ENCODE results near the gene NBEA. TPM values are rescaled to one million over a fixed set of nuclear protein-coding genes. Genes with fewer than 3 reads are reported as not detected.

The NBEA gene
- total RNA-seq, 1 experiment from 2014 or later, result 4.1 TPM

DNA sequence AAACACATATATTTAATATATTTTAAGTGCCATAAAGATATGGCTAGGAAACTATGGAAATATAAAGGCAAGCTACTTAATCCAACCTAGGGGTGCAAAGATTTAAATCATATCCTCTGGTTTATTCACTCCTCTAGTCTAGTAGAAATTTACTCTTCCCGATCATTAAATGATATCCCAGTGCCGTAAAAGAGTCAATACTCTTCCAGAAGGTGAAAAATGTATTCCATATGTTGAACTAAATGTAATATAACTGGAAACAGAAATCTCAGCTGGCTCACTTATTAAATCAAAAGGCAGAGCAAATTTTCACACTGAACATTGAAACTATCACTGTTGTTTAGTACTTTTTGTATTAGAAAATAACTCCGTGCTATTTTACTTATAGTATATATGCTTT lies 523.3 kb downstream of the NBEA start (continued):
- TF ChIP-seq SIN3A (IDR thresholded peaks at IDR 0.05; ENCODE audit: low read depth) (no peak), POLR2AphosphoS5 (IDR thresholded peaks at IDR 0.05; ENCODE audit: low read depth, low read length) (no peak), TCF7L2 (IDR thresholded peaks at IDR 0.05; ENCODE audit: borderline replicate concordance, extremely low read depth, insufficient read depth, insufficient read length) (no peak), SRF (IDR thresholded peaks at IDR 0.05; ENCODE audit: low read depth) (no peak), YY1 (IDR thresholded peaks at IDR 0.05; ENCODE audit: extremely low read depth, insufficient replicate concordance, low read depth, low read length) (no peak), EZH2 (IDR thresholded peaks at IDR 0.05) (no peak)
- TF ChIP-seq, protein P1, sequence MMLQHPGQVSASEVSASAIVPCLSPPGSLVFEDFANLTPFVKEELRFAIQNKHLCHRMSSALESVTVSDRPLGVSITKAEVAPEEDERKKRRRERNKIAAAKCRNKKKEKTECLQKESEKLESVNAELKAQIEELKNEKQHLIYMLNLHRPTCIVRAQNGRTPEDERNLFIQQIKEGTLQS (IDR thresholded peaks at IDR 0.05), result no peak

DNA sequence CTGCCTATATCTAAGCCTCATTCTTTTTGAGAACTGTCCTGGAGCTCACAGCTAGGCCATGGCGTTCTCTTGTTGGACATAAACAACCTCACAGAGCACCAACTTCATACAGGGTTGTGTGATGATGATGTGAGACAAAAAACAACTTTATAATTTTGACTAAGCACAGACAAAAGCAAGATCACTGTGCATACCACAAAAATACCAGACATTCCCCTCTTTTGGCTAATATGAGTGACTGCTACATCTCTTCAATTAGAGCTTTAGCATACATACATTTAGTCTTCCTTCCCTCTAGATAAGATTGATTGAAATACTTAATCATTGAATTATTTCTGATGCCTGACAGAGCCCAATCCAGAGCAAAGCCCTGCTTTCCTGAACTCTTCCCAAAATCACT lies 526.1 kb downstream of the NBEA start:
- Histone ChIP-seq H3K9ac (ENCODE audit: low read length) (no peak overlapping the region), H3K27me3 (ENCODE audit: insufficient read depth, low read length) (no peaks in the 10 kb centered on the region), H3K4me1 (ENCODE audit: control insufficient read depth in 1 of 2, insufficient read depth in 2 of 2, low read length in 2 of 2) (no peaks in the 10 kb centered on the region), H3K9me3 (ENCODE audit: control insufficient read depth in 1 of 2, insufficient read depth in 1 of 2, low read depth in 1 of 2, low read length in 2 of 2) (no peaks in the 10 kb centered on the region), H3K36me3 (ENCODE audit: control insufficient read depth in 1 of 2, insufficient read depth in 2 of 2, low read length in 2 of 2) (no peaks in the 10 kb centered on the region), H4K20me1 (ENCODE audit: insufficient read depth) (no peaks in the 10 kb centered on the region), H3K4me2 (ENCODE audit: low read length) (no peak overlapping the region), H3K27ac (ENCODE audit: low read depth, low read length) (no peak overlapping the region), H3K9me2 (ENCODE audit: insufficient read depth) (no peaks in the 10 kb centered on the region), H3K4me3 (replicated peaks in 1 of 2; ENCODE audit: low read depth in 1 of 2, low read length in 2 of 2) (no peak overlapping the region), H2AFZ (ENCODE audit: low read depth, low read length, poor library complexity, severe bottlenecking) (no peak overlapping the region), H3K79me2 (ENCODE audit: insufficient read depth, low read length) (no peaks in the 10 kb centered on the region)
- TF ChIP-seq, protein P1 (IDR thresholded peaks at IDR 0.05), result no peak
- TF ChIP-seq SRF (IDR thresholded peaks at IDR 0.05; ENCODE audit: low read depth) (no peak), POLR2AphosphoS5 (IDR thresholded peaks at IDR 0.05; ENCODE audit: low read depth, low read length) (no peak), EGR1 (IDR thresholded peaks at IDR 0.05; ENCODE audit: low read depth) (no peak), POLR2A (IDR thresholded peaks at IDR 0.05; ENCODE audit: borderline replicate concordance, extremely low read depth, insufficient read depth, insufficient read length) (no peak), JUND (IDR thresholded peaks at IDR 0.05) (no peak), ELF1 (IDR thresholded peaks at IDR 0.05; ENCODE audit: borderline replicate concordance, low read depth) (no peak)
- DNase-seq (ENCODE audit: low read depth, low spot score) (no peak), ATAC-seq (no peak)
- no TSS peak for BruUV-seq (replicated peaks)
- ChIA-PET CTCF (no interaction called here), RAD21 (ENCODE audit: low non-redundant PET in 1 of 2, low total read pairs in 2 of 2, uncharacterized antibody in 2 of 2, unreplicated experiment in 2 of 2) (no interaction called here), POLR2A (no interaction called here)
- intact Hi-C loops (cut with micrococcal nuclease), result no loop called here
